Measurements from ENCODE around the gene IRS1. TPM values are rescaled to one million over a fixed set of nuclear protein-coding genes. Genes with fewer than 3 reads are reported as not detected.

The IRS1 gene
- total RNA-seq, 1 donor from 2014 or later: 0.72 TPM

DNA sequence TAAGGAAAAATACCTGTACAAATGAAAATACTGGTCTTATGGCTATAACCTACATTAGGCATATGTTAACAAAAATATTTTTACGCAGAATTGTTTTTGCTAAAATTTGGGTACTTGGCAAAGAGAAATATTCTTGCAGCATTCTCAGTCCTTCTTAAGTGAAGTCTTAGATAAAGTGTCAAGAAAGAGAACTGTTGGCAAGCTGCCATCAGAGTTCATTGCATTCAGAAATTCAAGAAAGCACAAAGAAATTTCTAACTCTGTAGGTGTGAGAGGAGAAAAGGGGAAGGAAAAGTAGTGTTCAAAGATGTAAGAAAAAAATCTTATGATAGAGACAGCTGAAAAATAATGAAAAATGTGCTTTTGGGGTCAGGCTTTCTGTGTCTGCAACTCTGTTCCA is 86.7 kb downstream of the IRS1 start:
- Mint-ChIP-seq H3K9me3 (ENCODE audit: unreplicated experiment) (no peaks in the 10 kb centered on the region), H3K27me3 (ENCODE audit: unreplicated experiment) (peaks cover 6% of the 10 kb centered on the region), H3K4me1 (ENCODE audit: unreplicated experiment) (no peaks in the 10 kb centered on the region), H3K4me3 (ENCODE audit: unreplicated experiment) (no peak overlapping the region), H3K27ac (ENCODE audit: unreplicated experiment) (no peak overlapping the region), H3K36me3 (ENCODE audit: low read depth, unreplicated experiment) (no peaks in the 10 kb centered on the region)
- TF ChIP-seq, protein P1, sequence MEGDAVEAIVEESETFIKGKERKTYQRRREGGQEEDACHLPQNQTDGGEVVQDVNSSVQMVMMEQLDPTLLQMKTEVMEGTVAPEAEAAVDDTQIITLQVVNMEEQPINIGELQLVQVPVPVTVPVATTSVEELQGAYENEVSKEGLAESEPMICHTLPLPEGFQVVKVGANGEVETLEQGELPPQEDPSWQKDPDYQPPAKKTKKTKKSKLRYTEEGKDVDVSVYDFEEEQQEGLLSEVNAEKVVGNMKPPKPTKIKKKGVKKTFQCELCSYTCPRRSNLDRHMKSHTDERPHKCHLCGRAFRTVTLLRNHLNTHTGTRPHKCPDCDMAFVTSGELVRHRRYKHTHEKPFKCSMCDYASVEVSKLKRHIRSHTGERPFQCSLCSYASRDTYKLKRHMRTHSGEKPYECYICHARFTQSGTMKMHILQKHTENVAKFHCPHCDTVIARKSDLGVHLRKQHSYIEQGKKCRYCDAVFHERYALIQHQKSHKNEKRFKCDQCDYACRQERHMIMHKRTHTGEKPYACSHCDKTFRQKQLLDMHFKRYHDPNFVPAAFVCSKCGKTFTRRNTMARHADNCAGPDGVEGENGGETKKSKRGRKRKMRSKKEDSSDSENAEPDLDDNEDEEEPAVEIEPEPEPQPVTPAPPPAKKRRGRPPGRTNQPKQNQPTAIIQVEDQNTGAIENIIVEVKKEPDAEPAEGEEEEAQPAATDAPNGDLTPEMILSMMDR (IDR thresholded peaks at IDR 0.05; ENCODE audit: unreplicated experiment): no peak
- DNase-seq (ENCODE audit: low spot score): no peak

DNA sequence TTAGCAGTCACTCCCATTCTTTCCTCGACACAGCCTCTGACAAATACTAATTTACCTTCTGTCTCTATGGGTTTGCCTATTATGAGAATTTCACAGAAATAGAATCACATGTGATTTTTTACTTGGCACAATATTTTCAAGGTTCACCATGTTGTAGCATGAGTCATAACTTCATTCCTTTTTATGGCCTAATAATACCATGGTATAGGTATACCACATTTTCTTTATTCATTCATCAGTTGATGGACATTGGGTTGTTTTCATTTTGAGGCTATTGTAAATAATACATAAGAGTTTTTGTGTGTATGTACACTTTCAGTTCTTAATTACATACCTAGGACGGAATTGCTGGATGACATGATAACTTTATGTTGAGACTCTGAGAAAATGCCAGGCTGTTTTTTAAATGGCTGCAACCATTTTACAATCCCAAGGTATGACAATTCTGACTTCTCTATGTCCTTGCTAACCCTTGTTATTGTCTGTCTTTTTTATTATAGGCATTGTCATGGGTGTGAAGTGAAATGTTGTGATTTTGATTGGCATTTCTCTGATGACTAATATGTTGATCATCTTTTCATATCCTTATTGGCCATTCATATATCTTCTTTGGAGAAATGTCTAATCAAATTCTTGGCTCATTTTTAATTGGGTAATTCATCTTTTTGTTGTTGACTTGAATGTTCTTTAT is 87.9 kb downstream of the IRS1 start:
- Mint-ChIP-seq H3K27me3 (ENCODE audit: unreplicated experiment) (peaks cover 6% of the 10 kb centered on the region), H3K36me3 (ENCODE audit: low read depth, unreplicated experiment) (no peaks in the 10 kb centered on the region), H3K27ac (ENCODE audit: unreplicated experiment) (no peak overlapping the region), H3K4me1 (ENCODE audit: unreplicated experiment) (no peaks in the 10 kb centered on the region), H3K4me3 (ENCODE audit: unreplicated experiment) (no peak overlapping the region), H3K9me3 (ENCODE audit: unreplicated experiment) (no peaks in the 10 kb centered on the region)
- no peak for DNase-seq (ENCODE audit: low spot score)
- TF ChIP-seq, protein P1 (IDR thresholded peaks at IDR 0.05; ENCODE audit: unreplicated experiment): no peak

DNA sequence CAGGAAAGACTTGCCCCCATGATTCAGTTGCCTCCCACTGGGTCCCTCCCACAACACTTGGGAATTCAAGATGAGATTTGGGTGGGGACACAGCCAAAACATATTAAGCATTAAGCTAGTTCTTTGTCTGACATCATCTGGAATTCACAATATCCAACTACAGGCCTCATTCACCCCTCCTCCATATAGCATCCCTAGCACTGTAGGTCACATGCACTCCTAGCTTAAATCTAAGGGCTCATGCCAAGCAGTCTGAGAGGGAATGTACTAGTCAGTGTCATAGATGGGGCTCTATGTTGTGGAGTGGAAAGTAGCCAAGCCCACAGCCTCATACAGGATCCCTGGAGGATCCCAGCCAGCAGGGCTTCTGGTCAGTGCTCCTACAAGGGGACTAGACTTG is 92.1 kb downstream of the IRS1 start:
- no peaks in the 10 kb centered on the region for H3K9me3 Mint-ChIP-seq (ENCODE audit: unreplicated experiment)
- H3K27me3 Mint-ChIP-seq (ENCODE audit: unreplicated experiment): peaks cover 5% of the 10 kb centered on the region
- H3K4me1 Mint-ChIP-seq (ENCODE audit: unreplicated experiment): no peaks in the 10 kb centered on the region
- H3K27ac Mint-ChIP-seq (ENCODE audit: unreplicated experiment): no peak overlapping the region
- no peak overlapping the region for H3K4me3 Mint-ChIP-seq (ENCODE audit: unreplicated experiment)
- no peaks in the 10 kb centered on the region for H3K36me3 Mint-ChIP-seq (ENCODE audit: low read depth, unreplicated experiment)
- no peak for DNase-seq (ENCODE audit: low spot score)
- TF ChIP-seq, protein P1 (IDR thresholded peaks at IDR 0.05; ENCODE audit: unreplicated experiment): no peak

DNA sequence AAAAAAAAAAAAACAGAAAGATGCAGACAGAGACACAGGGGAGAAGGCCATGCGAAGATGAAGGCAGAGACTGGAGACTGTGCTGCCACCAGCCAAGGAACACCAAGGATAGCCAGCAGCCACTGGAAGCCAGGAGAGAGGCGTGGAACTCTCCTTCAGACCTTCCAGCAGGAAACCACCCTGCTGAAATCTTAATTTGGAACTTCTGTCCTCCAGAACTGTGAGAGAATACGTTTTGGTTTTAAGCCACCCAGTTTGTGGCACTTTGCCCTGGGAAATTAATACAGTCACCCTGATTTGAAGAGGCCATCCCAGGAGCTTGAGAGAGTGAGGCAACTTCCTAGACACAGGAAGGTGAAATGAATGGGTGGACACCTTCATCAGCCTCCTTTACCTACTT is 93.7 kb downstream of the IRS1 start:
- Mint-ChIP-seq H3K36me3 (ENCODE audit: low read depth, unreplicated experiment) (no peaks in the 10 kb centered on the region), H3K27me3 (ENCODE audit: unreplicated experiment) (peaks cover 5% of the 10 kb centered on the region), H3K27ac (ENCODE audit: unreplicated experiment) (no peak overlapping the region), H3K4me3 (ENCODE audit: unreplicated experiment) (no peak overlapping the region), H3K4me1 (ENCODE audit: unreplicated experiment) (no peaks in the 10 kb centered on the region), H3K9me3 (ENCODE audit: unreplicated experiment) (no peaks in the 10 kb centered on the region)
- DNase-seq (ENCODE audit: low spot score): no peak
- TF ChIP-seq, protein P1 (IDR thresholded peaks at IDR 0.05; ENCODE audit: unreplicated experiment): no peak

DNA sequence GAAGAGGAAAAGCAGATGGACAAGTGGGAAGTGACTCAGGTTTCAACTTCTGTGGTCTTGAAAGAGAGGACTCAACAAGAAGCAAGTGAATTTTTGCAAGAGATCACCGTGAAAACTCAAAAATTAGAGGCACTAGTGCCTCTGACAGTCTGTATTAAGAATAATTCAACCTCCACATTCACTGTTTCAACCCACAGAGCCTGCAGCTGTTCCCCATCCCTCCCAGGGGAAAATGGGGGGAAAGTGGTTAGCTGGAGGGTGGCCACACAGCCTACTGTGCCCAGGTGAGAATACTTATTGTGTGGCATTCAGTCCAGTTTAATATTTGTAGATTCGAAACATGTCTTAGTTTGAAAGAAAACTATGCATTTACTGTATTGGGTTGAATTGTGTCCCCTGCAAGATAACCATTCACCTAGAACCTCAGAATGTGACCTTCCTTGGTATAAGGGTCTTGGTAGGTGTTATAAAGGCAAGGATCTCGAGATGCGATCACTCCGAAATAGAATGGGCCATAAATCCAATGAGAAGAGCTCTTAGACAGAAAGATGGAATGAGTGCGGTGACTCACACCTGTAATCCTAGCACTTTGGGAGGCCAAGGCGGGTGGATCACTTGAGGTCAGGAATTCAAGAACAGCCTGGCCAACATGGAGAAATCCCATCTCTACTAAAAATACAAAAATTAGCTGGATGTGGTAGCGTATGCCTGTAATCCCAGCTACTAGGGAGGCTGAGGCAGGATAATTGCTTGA is 94.3 kb downstream of the IRS1 start:
- Mint-ChIP-seq H3K4me3 (ENCODE audit: unreplicated experiment) (no peak overlapping the region), H3K9me3 (ENCODE audit: unreplicated experiment) (no peaks in the 10 kb centered on the region), H3K36me3 (ENCODE audit: low read depth, unreplicated experiment) (no peaks in the 10 kb centered on the region), H3K27ac (ENCODE audit: unreplicated experiment) (no peak overlapping the region), H3K4me1 (ENCODE audit: unreplicated experiment) (no peaks in the 10 kb centered on the region), H3K27me3 (ENCODE audit: unreplicated experiment) (peaks cover 2% of the 10 kb centered on the region)
- DNase-seq (ENCODE audit: low spot score): no peak
- TF ChIP-seq, protein P1 (IDR thresholded peaks at IDR 0.05; ENCODE audit: unreplicated experiment): no peak

All from endothelial cell (in vitro differentiated cells).